RWPE2 (cell line): Measurements from ENCODE around the gene RNF214.
"Not testable (repeated sequence)": the region's sequence is repeated elsewhere in the genome, so short reads cannot be mapped to it uniquely, and the experiment has no call there.

ENCODE experiments used
- ATAC-seq: fragments of 200-7000 bp; cut with Tn5 transposase; 3 replicates; pipeline ENCODE4 v1.9.1; 2021; ENCODE audit warnings: low read depth
- DNase-seq: peaks from one replicate; pipeline ENCODE4 v3.0.0-alpha.2; 2020; ENCODE audit warnings: low spot score
- H3K27ac ChIP-seq: fragments of 450-650 bp; 2 replicates; pipeline ENCODE4 v1.5.1; 2017; ENCODE audit warnings: mild to moderate bottlenecking; ENCODE audit not compliant: poor library complexity, severe bottlenecking
- H3K27me3 ChIP-seq: fragments of 250-450 bp; sonication (Bioruptor Pico); 2 replicates; pipeline ENCODE4 v1.5.1; 2021; ENCODE audit warnings: mild to moderate bottlenecking, moderate library complexity; ENCODE audit not compliant: insufficient read depth, poor library complexity, severe bottlenecking
- H3K36me3 ChIP-seq: fragments of 250-450 bp; sonication (Bioruptor Pico); 2 replicates; pipeline ENCODE4 v1.5.1; 2020; ENCODE audit warnings: low read depth, mild to moderate bottlenecking, moderate library complexity
- H3K4me1 ChIP-seq: fragments of 250-450 bp; sonication (Bioruptor Pico); 2 replicates; pipeline ENCODE4 v1.5.1; 2021; ENCODE audit warnings: mild to moderate bottlenecking, moderate library complexity; ENCODE audit not compliant: insufficient read depth, poor library complexity, severe bottlenecking
- H3K4me3 ChIP-seq: fragments of 250-450 bp; sonication (Bioruptor Pico); 2 replicates; pipeline ENCODE4 v1.5.1; 2021; ENCODE audit warnings: mild to moderate bottlenecking, moderate library complexity; ENCODE audit not compliant: severe bottlenecking
- H3K9me3 ChIP-seq: fragments of 250-450 bp; sonication (Bioruptor Pico); 2 replicates; pipeline ENCODE4 v1.5.1; 2021; ENCODE audit warnings: mild to moderate bottlenecking, moderate library complexity; ENCODE audit not compliant: severe bottlenecking
- TF ChIP-seq, protein P1 (sequence below): fragments of 450-650 bp; IDR thresholded peaks from one replicate; pipeline ENCODE4 v1.5.1; 2017; ENCODE audit warnings: mild to moderate bottlenecking, moderate library complexity; ENCODE audit not compliant: poor library complexity, severe bottlenecking

The RNF214 gene

DNA sequence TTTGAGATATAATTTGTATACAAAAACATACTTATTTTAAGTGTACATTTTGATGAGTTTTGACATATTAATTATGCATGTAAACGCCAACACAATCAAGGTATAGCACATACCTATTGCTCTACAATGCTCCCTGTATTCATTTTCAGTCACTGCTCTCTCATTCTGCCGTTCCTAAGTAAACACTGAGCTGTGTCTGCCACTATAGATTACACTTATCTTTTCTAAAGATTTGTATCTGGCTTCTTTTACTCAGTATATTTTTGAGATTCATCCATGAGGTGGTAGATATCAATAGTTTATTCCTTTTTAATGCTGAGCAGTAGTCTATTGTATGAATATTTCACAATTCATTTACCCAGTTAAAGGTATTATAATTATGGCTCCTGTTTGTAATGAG, 33.3 kb downstream of the RNF214 start:
- no peak for ATAC-seq
- Histone ChIP-seq H3K4me1 (no peaks in the 10 kb centered on the region), H3K36me3 (peaks cover 20% of the 10 kb centered on the region), H3K9me3 (no peaks in the 10 kb centered on the region), H3K27me3 (no peaks in the 10 kb centered on the region), H3K4me3 (no peak overlapping the region), H3K27ac (no peak overlapping the region)
- TF ChIP-seq, protein P1, sequence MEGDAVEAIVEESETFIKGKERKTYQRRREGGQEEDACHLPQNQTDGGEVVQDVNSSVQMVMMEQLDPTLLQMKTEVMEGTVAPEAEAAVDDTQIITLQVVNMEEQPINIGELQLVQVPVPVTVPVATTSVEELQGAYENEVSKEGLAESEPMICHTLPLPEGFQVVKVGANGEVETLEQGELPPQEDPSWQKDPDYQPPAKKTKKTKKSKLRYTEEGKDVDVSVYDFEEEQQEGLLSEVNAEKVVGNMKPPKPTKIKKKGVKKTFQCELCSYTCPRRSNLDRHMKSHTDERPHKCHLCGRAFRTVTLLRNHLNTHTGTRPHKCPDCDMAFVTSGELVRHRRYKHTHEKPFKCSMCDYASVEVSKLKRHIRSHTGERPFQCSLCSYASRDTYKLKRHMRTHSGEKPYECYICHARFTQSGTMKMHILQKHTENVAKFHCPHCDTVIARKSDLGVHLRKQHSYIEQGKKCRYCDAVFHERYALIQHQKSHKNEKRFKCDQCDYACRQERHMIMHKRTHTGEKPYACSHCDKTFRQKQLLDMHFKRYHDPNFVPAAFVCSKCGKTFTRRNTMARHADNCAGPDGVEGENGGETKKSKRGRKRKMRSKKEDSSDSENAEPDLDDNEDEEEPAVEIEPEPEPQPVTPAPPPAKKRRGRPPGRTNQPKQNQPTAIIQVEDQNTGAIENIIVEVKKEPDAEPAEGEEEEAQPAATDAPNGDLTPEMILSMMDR: no peak
- DNase-seq: no peak

DNA sequence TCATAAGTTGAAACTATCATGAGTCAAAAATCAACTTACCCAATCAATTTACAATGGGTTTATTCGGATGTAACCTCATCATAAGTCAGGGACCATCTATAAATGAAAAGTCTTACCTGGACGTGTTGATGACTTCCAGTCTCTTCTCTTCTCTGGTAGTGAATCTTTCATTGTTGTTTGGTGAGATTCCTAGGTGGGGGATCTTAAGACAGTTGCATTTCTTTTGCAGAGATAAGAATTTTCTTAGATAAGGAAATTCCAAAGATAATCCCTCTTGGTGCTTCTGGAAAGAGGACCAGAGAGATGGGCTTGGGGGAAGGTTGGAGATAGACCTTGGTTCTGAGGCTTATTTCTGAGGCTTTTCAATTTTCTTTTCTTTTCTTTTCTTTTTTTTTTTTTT, 37.4 kb downstream of the RNF214 start:
- H3K27ac ChIP-seq: no peak overlapping the region
- ATAC-seq (no peak), DNase-seq (no peak)
- no peaks in the 10 kb centered on the region for H3K27me3 ChIP-seq
- H3K4me3 ChIP-seq: no peak overlapping the region
- H3K36me3 ChIP-seq: peaks cover 18% of the 10 kb centered on the region
- H3K4me1 ChIP-seq: peaks cover 11% of the 10 kb centered on the region
- TF ChIP-seq, protein P1: no peak
- no peaks in the 10 kb centered on the region for H3K9me3 ChIP-seq

DNA sequence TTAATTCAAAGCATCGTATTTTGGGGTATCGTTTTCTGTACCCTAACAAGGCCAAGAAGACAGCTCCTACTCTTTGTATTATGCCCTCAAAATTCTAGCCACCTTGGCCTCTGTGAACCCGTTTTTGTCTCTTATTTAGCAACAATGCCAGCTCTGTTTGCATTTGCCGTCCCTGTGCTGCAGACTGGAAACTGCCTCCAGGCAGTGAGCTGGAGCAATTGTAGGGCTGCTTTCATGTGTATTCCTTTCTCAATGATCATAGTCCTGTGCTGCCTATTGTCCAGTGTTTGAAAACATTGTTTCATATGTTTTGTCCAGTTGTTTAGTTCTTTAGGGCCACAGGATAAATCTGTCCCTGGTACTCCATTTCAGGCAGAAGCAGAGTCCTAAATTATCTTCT, 38.7 kb downstream of the RNF214 start:
- Histone ChIP-seq H3K9me3 (no peaks in the 10 kb centered on the region), H3K36me3 (peaks cover 15% of the 10 kb centered on the region), H3K27ac (no peak overlapping the region), H3K4me3 (no peak overlapping the region), H3K4me1 (peaks cover 11% of the 10 kb centered on the region), H3K27me3 (no peaks in the 10 kb centered on the region)
- DNase-seq: no peak
- TF ChIP-seq, protein P1: no peak
- no peak for ATAC-seq

DNA sequence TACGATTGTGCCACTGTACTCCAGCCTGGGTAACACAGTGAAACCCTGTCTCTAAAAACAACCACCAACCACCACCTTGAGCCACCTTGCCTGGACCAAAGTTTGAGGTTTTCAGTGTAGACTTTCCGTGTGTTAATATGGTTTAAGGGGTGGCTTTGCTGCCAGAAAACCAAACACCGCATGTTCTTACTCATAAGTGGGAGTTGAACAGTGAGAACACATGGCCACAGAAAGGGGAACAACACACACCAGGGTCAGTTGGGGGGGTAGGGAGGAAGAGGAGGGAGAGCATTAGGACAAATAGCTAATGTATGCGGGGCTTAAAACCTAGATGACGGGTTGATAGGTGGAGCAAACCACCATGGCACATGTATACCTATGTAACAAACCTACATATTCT, 39.7 kb downstream of the RNF214 start:
- not testable (repeated sequence) for DNase-seq, H3K9me3 ChIP-seq, ATAC-seq, H3K27ac ChIP-seq, H3K27me3 ChIP-seq, H3K4me3 ChIP-seq
- H3K36me3 ChIP-seq: peaks cover 12% of the 10 kb centered on the region; the same call in 1 of the 2 replicates
- peaks cover 11% of the 10 kb centered on the region for H3K4me1 ChIP-seq

- Histone ChIP-seq H3K9me3 (no peaks in the 10 kb centered on the region), H3K36me3 (peaks cover 12% of the 10 kb centered on the region; the same call in 1 of the 2 replicates), H3K4me3 (no peak overlapping the region), H3K27me3 (no peaks in the 10 kb centered on the region), H3K4me1 (peaks cover 11% of the 10 kb centered on the region), H3K27ac (no peak overlapping the region)
- TF ChIP-seq, protein P1: no peak
- DNase-seq (no peak), ATAC-seq (peak; percentile 81)
Observed at GRCh38 chr11:117273550-117274289, 41.2 kb downstream of the RNF214 start.
